Measurements from ENCODE around the gene SPINT1.
A peak's percentile ranks its signal among the peaks of the same experiment; 100 is the strongest.

The SPINT1 gene

GRCh38 chr15:40838756-40839155, 5.1 kb upstream of the SPINT1 start:
- no peak overlapping the region for H3K9ac ChIP-seq (ENCODE audit: insufficient read length)
- TF ChIP-seq POLR2AphosphoS5 (IDR thresholded peaks at IDR 0.05; ENCODE audit: borderline replicate concordance, low read depth, low read length) (no peak), FOXP2 (optimal IDR thresholded peaks at IDR 0.05; ENCODE audit: control extremely low read depth, extremely low read length, insufficient read depth) (no peak), EZH2 (IDR thresholded peaks at IDR 0.05) (no peak)
- H3K36me3 ChIP-seq (ENCODE audit: insufficient read depth, low read length) = no peaks in the 10 kb centered on the region
- no peak overlapping the region for H3K27ac ChIP-seq
- no peak for DNase-seq (ENCODE audit: low read depth, low spot score)
- H3K9me3 ChIP-seq (ENCODE audit: low read depth, low read length) = no peaks in the 10 kb centered on the region
- no peak overlapping the region for H3K4me3 ChIP-seq

- TF ChIP-seq EZH2 (IDR thresholded peaks at IDR 0.05) (no peak), POLR2AphosphoS5 (IDR thresholded peaks at IDR 0.05; ENCODE audit: borderline replicate concordance, low read depth, low read length) (no peak), FOXP2 (optimal IDR thresholded peaks at IDR 0.05; ENCODE audit: control extremely low read depth, extremely low read length, insufficient read depth) (no peak)
- no peak for DNase-seq (ENCODE audit: low read depth, low spot score)
- no peak overlapping the region for H3K27ac ChIP-seq
- H3K9ac ChIP-seq (ENCODE audit: insufficient read length) = no peak overlapping the region
- no peaks in the 10 kb centered on the region for H3K9me3 ChIP-seq (ENCODE audit: low read depth, low read length)
- H3K4me3 ChIP-seq = no peak overlapping the region
- H3K36me3 ChIP-seq (ENCODE audit: insufficient read depth, low read length) = no peaks in the 10 kb centered on the region
Measured at GRCh38 chr15:40841741-40842140, 2.1 kb upstream of the SPINT1 start.

- TF ChIP-seq POLR2AphosphoS5 (IDR thresholded peaks at IDR 0.05; ENCODE audit: borderline replicate concordance, low read depth, low read length) (no peak), EZH2 (IDR thresholded peaks at IDR 0.05) (no peak), FOXP2 (optimal IDR thresholded peaks at IDR 0.05; ENCODE audit: control extremely low read depth, extremely low read length, insufficient read depth) (no peak)
- Histone ChIP-seq H3K36me3 (ENCODE audit: insufficient read depth, low read length) (no peaks in the 10 kb centered on the region), H3K9ac (ENCODE audit: insufficient read length) (no peak overlapping the region), H3K27ac (no peak overlapping the region), H3K9me3 (ENCODE audit: low read depth, low read length) (no peaks in the 10 kb centered on the region), H3K4me3 (peak overlapping the region; percentile 78)
- no peak for DNase-seq (ENCODE audit: low read depth, low spot score)
Measured at GRCh38 chr15:40843261-40843884, 475 bp upstream of the SPINT1 start.

- no peak overlapping the region for H3K9ac ChIP-seq (ENCODE audit: insufficient read length)
- TF ChIP-seq FOXP2 (optimal IDR thresholded peaks at IDR 0.05; ENCODE audit: control extremely low read depth, extremely low read length, insufficient read depth) (no peak), POLR2AphosphoS5 (IDR thresholded peaks at IDR 0.05; ENCODE audit: borderline replicate concordance, low read depth, low read length) (no peak), EZH2 (IDR thresholded peaks at IDR 0.05) (no peak)
- no peaks in the 10 kb centered on the region for H3K36me3 ChIP-seq (ENCODE audit: insufficient read depth, low read length)
- H3K27ac ChIP-seq = no peak overlapping the region
- H3K9me3 ChIP-seq (ENCODE audit: low read depth, low read length) = no peaks in the 10 kb centered on the region
- no peak for DNase-seq (ENCODE audit: low read depth, low spot score)
- peak overlapping the region; percentile 78 for H3K4me3 ChIP-seq
Measured at GRCh38 chr15:40844696-40845030, 815 bp downstream of the SPINT1 start.

GRCh38 chr15:40845036-40845435, 1.2 kb downstream of the SPINT1 start:
- TF ChIP-seq FOXP2 (optimal IDR thresholded peaks at IDR 0.05; ENCODE audit: control extremely low read depth, extremely low read length, insufficient read depth) (no peak), POLR2AphosphoS5 (IDR thresholded peaks at IDR 0.05; ENCODE audit: borderline replicate concordance, low read depth, low read length) (no peak), EZH2 (IDR thresholded peaks at IDR 0.05) (no peak)
- H3K9me3 ChIP-seq (ENCODE audit: low read depth, low read length) = no peaks in the 10 kb centered on the region
- H3K36me3 ChIP-seq (ENCODE audit: insufficient read depth, low read length) = no peaks in the 10 kb centered on the region
- no peak for DNase-seq (ENCODE audit: low read depth, low spot score)
- no peak overlapping the region for H3K9ac ChIP-seq (ENCODE audit: insufficient read length)
- peak overlapping the region; percentile 78; the same call in 1 of the 2 replicates for H3K4me3 ChIP-seq
- H3K27ac ChIP-seq = no peak overlapping the region

- Histone ChIP-seq H3K9ac (ENCODE audit: insufficient read length) (no peak overlapping the region), H3K27ac (no peak overlapping the region)
Measured at GRCh38 chr15:40845511-40846284, 1.9 kb downstream of the SPINT1 start.

GRCh38 chr15:40846841-40847222, 3.0 kb downstream of the SPINT1 start:
- DNase-seq (ENCODE audit: low read depth, low spot score) = no peak
- no peak overlapping the region for H3K9ac ChIP-seq (ENCODE audit: insufficient read length)
- H3K27ac ChIP-seq = no peak overlapping the region
- peak overlapping the region; percentile 6 for H3K4me3 ChIP-seq
- H3K36me3 ChIP-seq (ENCODE audit: insufficient read depth, low read length) = no peaks in the 10 kb centered on the region
- no peaks in the 10 kb centered on the region for H3K9me3 ChIP-seq (ENCODE audit: low read depth, low read length)
- TF ChIP-seq EZH2 (IDR thresholded peaks at IDR 0.05) (no peak), POLR2AphosphoS5 (IDR thresholded peaks at IDR 0.05; ENCODE audit: borderline replicate concordance, low read depth, low read length) (no peak), FOXP2 (optimal IDR thresholded peaks at IDR 0.05; ENCODE audit: control extremely low read depth, extremely low read length, insufficient read depth) (no peak)

More at GRCh38 chr15:40845511-40846284, 1.9 kb downstream of the SPINT1 start:
- no peaks in the 10 kb centered on the region for H3K9me3 ChIP-seq (ENCODE audit: low read depth, low read length)
- H3K36me3 ChIP-seq (ENCODE audit: insufficient read depth, low read length) = no peaks in the 10 kb centered on the region
- DNase-seq (ENCODE audit: low read depth, low spot score) = no peak
- TF ChIP-seq FOXP2 (optimal IDR thresholded peaks at IDR 0.05; ENCODE audit: control extremely low read depth, extremely low read length, insufficient read depth) (no peak), EZH2 (IDR thresholded peaks at IDR 0.05) (no peak), POLR2AphosphoS5 (IDR thresholded peaks at IDR 0.05; ENCODE audit: borderline replicate concordance, low read depth, low read length) (no peak)
- H3K4me3 ChIP-seq = no peak overlapping the region

GRCh38 chr15:40847223-40847961, 3.5 kb downstream of the SPINT1 start:
- H3K36me3 ChIP-seq (ENCODE audit: insufficient read depth, low read length) = no peaks in the 10 kb centered on the region
- peak overlapping the region; percentile 37; the same call in 1 of the 2 replicates for H3K27ac ChIP-seq
- TF ChIP-seq EZH2 (IDR thresholded peaks at IDR 0.05) (no peak), POLR2AphosphoS5 (IDR thresholded peaks at IDR 0.05; ENCODE audit: borderline replicate concordance, low read depth, low read length) (no peak), FOXP2 (optimal IDR thresholded peaks at IDR 0.05; ENCODE audit: control extremely low read depth, extremely low read length, insufficient read depth) (no peak)
- no peak for DNase-seq (ENCODE audit: low read depth, low spot score)
- H3K9ac ChIP-seq (ENCODE audit: insufficient read length) = no peak overlapping the region
- H3K4me3 ChIP-seq = peak overlapping the region; percentile 6
- H3K9me3 ChIP-seq (ENCODE audit: low read depth, low read length) = no peaks in the 10 kb centered on the region
